Measurements from ENCODE around the gene USP3. TPM values are rescaled to one million over a fixed set of nuclear protein-coding genes. Genes with fewer than 3 reads are reported as not detected.
"Not testable (repeated sequence)": the region's sequence is repeated elsewhere in the genome, so short reads cannot be mapped to it uniquely, and the experiment has no call there.

Gene USP3
- polyA plus RNA-seq, 4 donors: 24.7 to 36.1 (median 28.9) TPM

DNA sequence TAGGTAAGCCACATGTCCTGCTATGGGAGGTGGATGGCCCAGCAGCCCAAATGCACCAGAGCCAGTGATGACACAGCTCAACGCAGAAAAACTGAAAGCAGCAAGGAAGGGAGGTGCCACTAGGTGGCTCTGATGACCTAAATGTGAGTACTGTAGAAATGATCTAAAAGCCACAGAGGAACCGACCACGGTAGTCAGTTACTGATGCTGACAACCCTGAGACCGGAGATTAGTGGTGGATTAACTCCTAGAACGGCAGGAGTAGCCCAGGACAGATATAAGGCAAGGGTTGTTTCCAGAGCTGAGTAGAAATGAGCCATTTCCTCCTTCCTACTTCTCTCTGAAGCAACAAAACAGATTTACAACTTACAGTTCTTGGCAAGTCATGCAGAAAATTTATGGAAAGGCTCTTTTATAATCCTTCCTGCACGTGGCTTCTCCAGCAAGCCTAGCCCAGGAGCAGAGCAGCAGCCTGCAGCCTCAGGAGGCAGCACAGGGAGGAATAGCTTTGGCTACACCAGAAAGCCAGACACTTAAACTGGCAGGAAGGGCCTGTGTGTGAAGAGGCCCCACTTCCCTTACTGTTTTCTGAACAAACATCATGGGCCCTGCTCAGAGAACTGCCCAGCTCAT is 105.9 kb downstream of the USP3 start:
- WGBS, 3 donors: 1 to 2% (median 1%) methylated on average over 6 of the region's 6 CpGs
- H3K27me3 ChIP-seq (ENCODE audit: control insufficient read depth in 3 of 3, insufficient read depth in 3 of 3, low read length in 3 of 3): no peaks in the 10 kb centered on the region
- DNase-seq (peak; percentile 77 to 81), FAIRE-seq (no peak)
- peaks cover 7 to 71% (median 14%) of the 10 kb centered on the region in 3 donors for H3K36me3 ChIP-seq (ENCODE audit: control insufficient read depth in 3 of 3, insufficient read depth in 2 of 3, low read depth in 1 of 3, low read length in 3 of 3)
- H3K4me3 ChIP-seq (ENCODE audit: low read depth in 1 of 3, low read length in 3 of 3): no peak overlapping the region
- no peaks in the 10 kb centered on the region for H3K9me3 ChIP-seq (ENCODE audit: control insufficient read depth in 2 of 2, insufficient read depth in 1 of 2, low read depth in 1 of 2, low read length in 1 of 2)
- peaks cover 2 to 14% (median 3%) of the 10 kb centered on the region in 3 donors for H3K4me1 ChIP-seq (ENCODE audit: control insufficient read depth in 3 of 3, insufficient read depth in 2 of 3, low read depth in 1 of 3, low read length in 2 of 3)
- peak overlapping the region in 2 of 3 donors; percentile 51 to 72 for H3K27ac ChIP-seq (ENCODE audit: low read depth in 1 of 3, low read length in 2 of 3)

DNA sequence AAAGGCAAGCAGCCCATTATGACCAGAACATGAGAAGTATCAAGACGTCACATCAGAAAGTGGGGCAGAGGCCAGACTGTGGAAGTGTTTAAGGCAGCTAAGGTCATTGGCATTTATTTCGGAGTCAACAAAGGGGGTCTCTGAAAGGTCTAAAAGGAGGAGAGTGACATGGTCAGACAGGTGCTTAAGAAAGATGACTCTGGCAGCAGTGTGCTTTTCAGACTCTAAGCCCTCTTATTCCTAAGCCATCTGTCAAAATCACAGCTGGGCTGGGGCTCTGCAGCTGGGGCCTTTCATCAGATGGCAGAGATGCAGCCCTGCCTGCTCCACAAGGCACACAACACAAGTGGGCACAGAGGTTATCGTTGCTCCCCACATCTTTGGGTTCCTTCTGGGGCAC is 106.8 kb downstream of the USP3 start:
- Histone ChIP-seq H3K4me3 (ENCODE audit: low read depth in 1 of 3, low read length in 3 of 3) (no peak overlapping the region), H3K27me3 (ENCODE audit: control insufficient read depth in 3 of 3, insufficient read depth in 3 of 3, low read length in 3 of 3) (no peaks in the 10 kb centered on the region), H3K27ac (ENCODE audit: low read depth in 1 of 3, low read length in 2 of 3) (peak overlapping the region in 1 of 3 donors; percentile 3), H3K36me3 (ENCODE audit: control insufficient read depth in 3 of 3, insufficient read depth in 2 of 3, low read depth in 1 of 3, low read length in 3 of 3) (peaks cover 11 to 66% (median 14%) of the 10 kb centered on the region in 3 donors), H3K4me1 (ENCODE audit: control insufficient read depth in 3 of 3, insufficient read depth in 2 of 3, low read depth in 1 of 3, low read length in 2 of 3) (peaks cover 0 to 14% (median 3%) of the 10 kb centered on the region in 3 donors), H3K9me3 (ENCODE audit: control insufficient read depth in 2 of 2, insufficient read depth in 1 of 2, low read depth in 1 of 2, low read length in 1 of 2) (no peaks in the 10 kb centered on the region)
- DNase-seq (peak in 1 of 2 donors; percentile 14), FAIRE-seq (no peak)
- 59 to 64% (median 63%) methylated on average over 3 of the region's 3 CpGs for WGBS, 3 donors

DNA sequence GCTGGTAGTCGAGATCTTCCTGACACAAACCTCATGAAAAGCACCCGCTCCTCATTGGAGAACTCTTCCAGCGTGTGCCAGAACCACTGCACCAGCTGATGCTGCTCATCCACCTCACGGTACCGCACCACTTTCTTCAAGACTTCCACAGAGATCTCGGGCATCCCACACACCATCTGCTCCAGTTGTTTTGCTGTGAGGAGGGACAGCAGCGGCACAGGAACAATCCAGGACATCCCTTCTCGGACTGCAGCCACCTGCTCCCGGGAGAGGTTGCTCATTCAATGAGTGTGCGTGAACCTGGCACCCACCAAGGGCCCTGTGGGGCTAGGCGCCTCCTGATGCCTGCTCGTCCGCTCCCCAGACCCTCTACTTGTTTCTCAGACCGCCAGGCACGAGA is 107.9 kb downstream of the USP3 start:
- peaks cover 0 to 14% (median 3%) of the 10 kb centered on the region in 3 donors for H3K4me1 ChIP-seq (ENCODE audit: control insufficient read depth in 3 of 3, insufficient read depth in 2 of 3, low read depth in 1 of 3, low read length in 2 of 3)
- peaks cover 11 to 59% (median 16%) of the 10 kb centered on the region in 3 donors for H3K36me3 ChIP-seq (ENCODE audit: control insufficient read depth in 3 of 3, insufficient read depth in 2 of 3, low read depth in 1 of 3, low read length in 3 of 3)
- H3K9me3 ChIP-seq (ENCODE audit: control insufficient read depth in 2 of 2, insufficient read depth in 1 of 2, low read depth in 1 of 2, low read length in 1 of 2): no peaks in the 10 kb centered on the region
- H3K4me3 ChIP-seq (ENCODE audit: low read depth in 1 of 3, low read length in 3 of 3): no peak overlapping the region
- no peaks in the 10 kb centered on the region for H3K27me3 ChIP-seq (ENCODE audit: control insufficient read depth in 3 of 3, insufficient read depth in 3 of 3, low read length in 3 of 3)
- FAIRE-seq (no peak), DNase-seq (no peak)
- no peak overlapping the region for H3K27ac ChIP-seq (ENCODE audit: low read depth in 1 of 3, low read length in 2 of 3)
- 94 to 98% (median 96%) methylated on average over 15 of the region's 15 CpGs for WGBS, 3 donors

DNA sequence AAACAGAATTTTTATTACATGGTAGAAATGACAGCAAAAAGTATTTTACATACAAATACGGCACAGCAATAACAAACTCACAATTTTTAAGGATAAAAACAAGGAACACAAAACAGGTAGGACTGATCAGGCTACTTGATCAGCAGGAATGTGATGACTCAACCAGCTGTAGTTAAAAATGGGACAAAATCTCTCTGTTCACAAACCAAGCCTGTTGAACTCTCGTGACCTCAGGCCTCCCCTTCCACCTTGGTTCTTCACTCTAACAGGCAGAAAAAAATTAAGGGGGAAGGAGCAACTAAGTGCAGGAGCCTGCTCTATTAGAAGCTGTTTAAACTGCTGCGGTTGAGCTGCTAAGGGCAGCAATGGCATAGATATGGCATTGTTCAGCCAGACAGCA is 111.5 kb downstream of the USP3 start:
- DNase-seq (no peak), FAIRE-seq (no peak)
- Histone ChIP-seq H3K4me1 (ENCODE audit: control insufficient read depth in 3 of 3, insufficient read depth in 2 of 3, low read depth in 1 of 3, low read length in 2 of 3) (peaks cover 0 to 4% (median 0%) of the 10 kb centered on the region in 3 donors), H3K4me3 (ENCODE audit: low read depth in 1 of 3, low read length in 3 of 3) (no peak overlapping the region), H3K36me3 (ENCODE audit: control insufficient read depth in 3 of 3, insufficient read depth in 2 of 3, low read depth in 1 of 3, low read length in 3 of 3) (peaks cover 10 to 34% (median 11%) of the 10 kb centered on the region in 3 donors), H3K27me3 (ENCODE audit: control insufficient read depth in 3 of 3, insufficient read depth in 3 of 3, low read length in 3 of 3) (no peaks in the 10 kb centered on the region), H3K9me3 (ENCODE audit: control insufficient read depth in 2 of 2, insufficient read depth in 1 of 2, low read depth in 1 of 2, low read length in 1 of 2) (no peaks in the 10 kb centered on the region), H3K27ac (ENCODE audit: low read depth in 1 of 3, low read length in 2 of 3) (no peak overlapping the region)
- 90 to 94% (median 92%) methylated on average over 3 of the region's 3 CpGs for WGBS, 3 donors

DNA sequence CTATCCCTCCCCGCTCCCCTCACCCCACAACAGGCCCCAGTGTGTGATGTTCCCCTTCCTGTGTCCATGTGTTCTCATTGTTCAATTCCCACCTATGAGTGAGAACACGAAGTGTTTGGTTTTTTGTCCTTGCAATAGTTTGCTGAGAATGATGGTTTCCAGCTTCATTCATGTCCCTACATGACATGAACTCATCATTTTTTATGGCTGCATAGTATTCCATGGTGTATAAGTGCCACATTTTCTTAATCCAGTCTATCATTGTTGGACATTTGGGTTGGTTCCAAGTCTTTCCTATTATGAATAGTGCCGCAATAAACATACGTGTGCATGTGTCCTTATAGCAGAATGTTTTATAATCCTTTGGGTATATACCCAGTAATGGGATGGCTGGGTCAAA is 112.8 kb downstream of the USP3 start:
- not testable (repeated sequence) for H3K4me3 ChIP-seq (ENCODE audit: low read depth in 1 of 3, low read length in 3 of 3); H3K27me3 ChIP-seq (ENCODE audit: control insufficient read depth in 3 of 3, insufficient read depth in 3 of 3, low read length in 3 of 3); DNase-seq; H3K4me1 ChIP-seq (ENCODE audit: control insufficient read depth in 3 of 3, insufficient read depth in 2 of 3, low read depth in 1 of 3, low read length in 2 of 3); FAIRE-seq; H3K9me3 ChIP-seq (ENCODE audit: control insufficient read depth in 2 of 2, insufficient read depth in 1 of 2, low read depth in 1 of 2, low read length in 1 of 2); H3K27ac ChIP-seq (ENCODE audit: low read depth in 1 of 3, low read length in 2 of 3)
- peaks cover 6 to 28% (median 9%) of the 10 kb centered on the region in 3 donors for H3K36me3 ChIP-seq (ENCODE audit: control insufficient read depth in 3 of 3, insufficient read depth in 2 of 3, low read depth in 1 of 3, low read length in 3 of 3)
- 97 to 98% (median 97%) methylated on average over 3 to 4 of the region's 4 CpGs for WGBS, 3 donors

DNA sequence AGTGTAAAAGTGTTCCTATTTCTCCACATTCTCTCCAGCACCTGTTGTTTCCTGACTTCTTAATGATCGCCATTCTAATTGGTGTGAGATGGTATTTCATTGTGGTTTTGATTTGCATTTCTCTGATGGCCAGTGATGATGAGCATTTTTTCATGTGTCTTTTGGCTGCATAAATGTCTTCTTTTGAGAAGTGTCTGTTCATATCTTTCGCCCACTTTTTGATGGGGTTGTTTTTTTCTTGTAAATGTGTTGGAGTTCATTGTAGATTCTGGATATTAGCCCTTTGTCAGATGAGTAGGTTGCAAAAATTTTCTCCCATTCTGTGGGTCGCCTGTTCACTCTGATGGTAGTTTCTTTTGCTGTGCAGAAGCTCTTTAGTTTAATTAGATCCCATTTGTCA is 113.2 kb downstream of the USP3 start:
- peaks cover 6 to 27% (median 9%) of the 10 kb centered on the region in 3 donors for H3K36me3 ChIP-seq (ENCODE audit: control insufficient read depth in 3 of 3, insufficient read depth in 2 of 3, low read depth in 1 of 3, low read length in 3 of 3)
- FAIRE-seq; H3K4me3 ChIP-seq (ENCODE audit: low read depth in 1 of 3, low read length in 3 of 3); H3K27me3 ChIP-seq (ENCODE audit: control insufficient read depth in 3 of 3, insufficient read depth in 3 of 3, low read length in 3 of 3); H3K4me1 ChIP-seq (ENCODE audit: control insufficient read depth in 3 of 3, insufficient read depth in 2 of 3, low read depth in 1 of 3, low read length in 2 of 3); H3K9me3 ChIP-seq (ENCODE audit: control insufficient read depth in 2 of 2, insufficient read depth in 1 of 2, low read depth in 1 of 2, low read length in 1 of 2); DNase-seq; H3K27ac ChIP-seq (ENCODE audit: low read depth in 1 of 3, low read length in 2 of 3): not testable (repeated sequence)
- WGBS, 3 donors: 95 to 98% (median 97%) methylated on average over 2 to 3 of the region's 3 CpGs

DNA sequence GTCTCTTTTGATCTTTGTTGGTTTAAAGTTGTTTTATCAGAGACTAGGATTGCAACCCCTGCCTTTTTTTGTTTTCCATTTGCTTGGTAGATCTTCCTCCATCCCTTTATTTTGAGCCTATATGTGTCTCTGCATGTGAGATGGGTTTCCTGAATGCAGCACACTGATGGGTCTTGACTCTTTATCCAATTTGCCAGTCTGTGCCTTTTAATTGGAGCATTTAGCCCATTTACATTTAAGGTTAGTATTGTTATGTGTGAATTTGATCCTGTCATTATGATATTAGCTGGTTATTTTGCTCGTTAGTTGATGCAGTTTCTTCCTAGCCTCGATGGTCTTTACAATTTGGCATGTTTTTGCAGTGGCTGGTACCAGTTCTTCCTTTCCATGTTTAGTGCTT is 116.4 kb downstream of the USP3 start:
- H3K4me1 ChIP-seq (ENCODE audit: control insufficient read depth in 3 of 3, insufficient read depth in 2 of 3, low read depth in 1 of 3, low read length in 2 of 3); H3K4me3 ChIP-seq (ENCODE audit: low read depth in 1 of 3, low read length in 3 of 3); FAIRE-seq; H3K27ac ChIP-seq (ENCODE audit: low read depth in 1 of 3, low read length in 2 of 3); H3K27me3 ChIP-seq (ENCODE audit: control insufficient read depth in 3 of 3, insufficient read depth in 3 of 3, low read length in 3 of 3); DNase-seq; H3K9me3 ChIP-seq (ENCODE audit: control insufficient read depth in 2 of 2, insufficient read depth in 1 of 2, low read depth in 1 of 2, low read length in 1 of 2): not testable (repeated sequence)
- no CpG with 5 or more reads among the region's 2 CpGs for WGBS, 3 donors
- H3K36me3 ChIP-seq (ENCODE audit: control insufficient read depth in 3 of 3, insufficient read depth in 2 of 3, low read depth in 1 of 3, low read length in 3 of 3): peaks cover 9 to 31% (median 16%) of the 10 kb centered on the region in 3 donors

DNA sequence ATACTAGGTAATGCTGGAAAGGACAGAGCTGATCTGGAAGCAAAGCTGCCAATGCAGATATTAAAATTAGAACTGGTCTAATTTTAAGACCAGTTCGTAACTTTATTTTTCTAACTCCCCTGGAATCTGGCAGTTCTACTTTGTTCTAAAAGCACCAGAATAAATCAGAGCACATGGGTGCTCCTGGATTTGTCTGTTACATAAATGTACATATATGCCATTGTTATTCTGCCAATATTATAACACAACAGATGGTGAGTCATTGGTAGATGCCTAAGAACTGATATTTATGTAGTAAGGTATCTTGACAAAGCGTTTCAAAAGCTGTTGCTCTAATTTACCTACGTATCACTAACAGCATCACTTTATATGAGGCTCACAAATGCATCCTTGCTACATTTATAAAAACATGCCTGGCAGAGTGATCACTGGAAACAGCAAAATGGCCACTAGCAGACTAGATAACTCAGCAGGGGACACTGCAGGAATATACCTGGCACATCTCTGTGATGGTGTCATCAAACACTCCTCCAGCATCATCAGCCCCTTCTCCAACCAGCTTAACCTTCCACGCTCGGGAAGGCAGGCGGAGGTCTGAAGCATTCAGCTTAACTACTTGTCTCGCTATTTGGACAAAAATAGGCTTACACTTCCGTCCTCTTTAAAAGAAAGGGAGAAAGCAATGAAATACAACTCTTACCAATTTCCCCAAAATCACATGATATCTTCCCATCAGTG is 119.0 kb downstream of the USP3 start:
- Histone ChIP-seq H3K4me3 (ENCODE audit: low read depth in 1 of 3, low read length in 3 of 3) (no peak overlapping the region), H3K27me3 (ENCODE audit: control insufficient read depth in 3 of 3, insufficient read depth in 3 of 3, low read length in 3 of 3) (no peaks in the 10 kb centered on the region), H3K27ac (ENCODE audit: low read depth in 1 of 3, low read length in 2 of 3) (no peak overlapping the region), H3K4me1 (ENCODE audit: control insufficient read depth in 3 of 3, insufficient read depth in 2 of 3, low read depth in 1 of 3, low read length in 2 of 3) (no peaks in the 10 kb centered on the region), H3K36me3 (ENCODE audit: control insufficient read depth in 3 of 3, insufficient read depth in 2 of 3, low read depth in 1 of 3, low read length in 3 of 3) (peaks cover 17 to 37% (median 20%) of the 10 kb centered on the region in 3 donors), H3K9me3 (ENCODE audit: control insufficient read depth in 2 of 2, insufficient read depth in 1 of 2, low read depth in 1 of 2, low read length in 1 of 2) (no peaks in the 10 kb centered on the region)
- DNase-seq (no peak), FAIRE-seq (no peak)
- WGBS, 3 donors: 97 to 99% (median 99%) methylated on average over 8 of the region's 8 CpGs
